ENCODE results near the gene VIPR1.

VIPR1 gene

GRCh38 chr3:42501681-42502428, 588 bp upstream of the VIPR1 start:
- H3K9me2 ChIP-seq (replicated peaks; ENCODE audit: insufficient read depth, low read length) = no peaks in the 10 kb centered on the region
- peak overlapping the region; percentile 44 for H3K4me3 ChIP-seq (ENCODE audit: insufficient read depth, low read length, poor library complexity, severe bottlenecking)
- no peak overlapping the region for H3K27ac ChIP-seq (ENCODE audit: low read depth, low read length)
- no peak overlapping the region; the same call in 1 of the 2 replicates for H3K9ac ChIP-seq (ENCODE audit: low read length)
- no peaks in the 10 kb centered on the region for H3K9me3 ChIP-seq (ENCODE audit: insufficient read depth, low read length)
- H4K20me1 ChIP-seq (ENCODE audit: low read depth, low read length) = no peaks in the 10 kb centered on the region
- TF ChIP-seq EZH2phosphoT487 (conservative IDR thresholded peaks at IDR 0.05; ENCODE audit: low read length) (no peak), CTCF (IDR thresholded peaks at IDR 0.05; ENCODE audit: insufficient read depth, low read length, poor library complexity, severe bottlenecking) (peak; percentile 23)
- no peaks in the 10 kb centered on the region for H3F3A ChIP-seq (ENCODE audit: insufficient read depth)
- H3K27me3 ChIP-seq (ENCODE audit: low read length) = no peaks in the 10 kb centered on the region
- peak overlapping the region; percentile 73 for H2AFZ ChIP-seq (ENCODE audit: low read depth, low read length, severe bottlenecking)
- no peaks in the 10 kb centered on the region for H3K79me2 ChIP-seq (ENCODE audit: insufficient read depth, low read length)
- peak overlapping the region; percentile 54 for H3K4me2 ChIP-seq (ENCODE audit: low read depth, low read length, poor library complexity, severe bottlenecking)
- H3K36me3 ChIP-seq (ENCODE audit: low read length) = no peaks in the 10 kb centered on the region

GRCh38 chr3:42503251-42503924, 945 bp downstream of the VIPR1 start:
- Histone ChIP-seq H3K4me2 (ENCODE audit: low read depth, low read length, poor library complexity, severe bottlenecking) (no peak overlapping the region), H3F3A (ENCODE audit: insufficient read depth) (no peaks in the 10 kb centered on the region), H4K20me1 (ENCODE audit: low read depth, low read length) (no peaks in the 10 kb centered on the region), H3K9ac (ENCODE audit: low read length) (no peak overlapping the region), H3K79me2 (ENCODE audit: insufficient read depth, low read length) (no peaks in the 10 kb centered on the region), H3K27ac (ENCODE audit: low read depth, low read length) (no peak overlapping the region), H3K27me3 (ENCODE audit: low read length) (no peaks in the 10 kb centered on the region), H2AFZ (ENCODE audit: low read depth, low read length, severe bottlenecking) (no peak overlapping the region), H3K36me3 (ENCODE audit: low read length) (no peaks in the 10 kb centered on the region), H3K9me2 (replicated peaks; ENCODE audit: insufficient read depth, low read length) (no peaks in the 10 kb centered on the region), H3K9me3 (ENCODE audit: insufficient read depth, low read length) (no peaks in the 10 kb centered on the region), H3K4me3 (ENCODE audit: insufficient read depth, low read length, poor library complexity, severe bottlenecking) (no peak overlapping the region)
- TF ChIP-seq EZH2phosphoT487 (conservative IDR thresholded peaks at IDR 0.05; ENCODE audit: low read length) (no peak), CTCF (IDR thresholded peaks at IDR 0.05; ENCODE audit: insufficient read depth, low read length, poor library complexity, severe bottlenecking) (no peak)

DNA sequence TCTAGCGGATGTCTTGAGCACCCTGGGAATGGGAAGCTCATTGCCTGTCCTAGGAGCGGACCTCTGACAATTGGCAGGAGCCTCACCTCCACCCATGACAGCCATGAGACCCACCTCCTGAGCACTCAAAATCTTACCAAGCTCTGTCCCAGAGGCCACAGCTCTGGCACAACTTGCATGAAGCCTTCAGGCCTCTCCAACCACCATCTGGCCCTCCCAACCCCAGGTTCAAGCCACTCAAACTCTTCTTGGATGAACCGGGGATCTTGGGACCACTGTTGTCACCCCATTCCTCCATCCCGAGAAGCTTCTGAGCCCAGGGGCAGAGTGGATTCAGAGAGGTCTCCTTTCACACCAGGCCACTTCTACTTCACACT, 1.5 kb downstream of the VIPR1 start:
- no peak overlapping the region for H3K9ac ChIP-seq (ENCODE audit: low read length)
- H3F3A ChIP-seq (ENCODE audit: insufficient read depth) = no peaks in the 10 kb centered on the region
- no peak overlapping the region for H2AFZ ChIP-seq (ENCODE audit: low read depth, low read length, severe bottlenecking)
- H3K27me3 ChIP-seq (ENCODE audit: low read length) = no peaks in the 10 kb centered on the region
- H3K27ac ChIP-seq (ENCODE audit: low read depth, low read length) = no peak overlapping the region
- H3K9me3 ChIP-seq (ENCODE audit: insufficient read depth, low read length) = no peaks in the 10 kb centered on the region
- no peak overlapping the region for H3K4me3 ChIP-seq (ENCODE audit: insufficient read depth, low read length, poor library complexity, severe bottlenecking)
- no peaks in the 10 kb centered on the region for H3K9me2 ChIP-seq (replicated peaks; ENCODE audit: insufficient read depth, low read length)
- no peak for TF ChIP-seq EZH2phosphoT487 (conservative IDR thresholded peaks at IDR 0.05; ENCODE audit: low read length)
- no peaks in the 10 kb centered on the region for H3K79me2 ChIP-seq (ENCODE audit: insufficient read depth, low read length)
- no peaks in the 10 kb centered on the region for H4K20me1 ChIP-seq (ENCODE audit: low read depth, low read length)
- no peak overlapping the region for H3K4me2 ChIP-seq (ENCODE audit: low read depth, low read length, poor library complexity, severe bottlenecking)
- no peaks in the 10 kb centered on the region for H3K36me3 ChIP-seq (ENCODE audit: low read length)

All from SU-DHL-6 (cell line).